Mammary epithelial cell (primary cell): ENCODE data around the gene HYDIN.
"Not testable (repeated sequence)": the region's sequence is repeated elsewhere in the genome, so short reads cannot be mapped to it uniquely, and the experiment has no call there.

Experiments used
- CTCF ChIP-seq, 2 donors: IDR thresholded peaks in 1 of 2; conservative IDR thresholded peaks in 1 of 2; 2 replicates each; pipeline ENCODE4 v1.5.1; 2011 to 2012; ENCODE audit warnings: inconsistent platforms in 2 of 2, low read length in 2 of 2, mild to moderate bottlenecking in 2 of 2, control low read depth in 1 of 2, low read depth in 1 of 2; ENCODE audit not compliant: insufficient read depth in 1 of 2; ENCODE audit errors: extremely low read depth in 1 of 2
- EZH2 ChIP-seq: IDR thresholded peaks from 2 replicates; pipeline ENCODE4 v1.6.1; 2012; ENCODE audit warnings: low read length, inconsistent platforms, borderline replicate concordance

- TF ChIP-seq CTCF (conservative IDR thresholded peaks at IDR 0.05 in 1 of 2, IDR thresholded peaks at IDR 0.05 in 1 of 2; ENCODE audit: extremely low read depth in 1 of 2, insufficient read depth in 1 of 2, low read depth in 1 of 2, low read length in 2 of 2); EZH2: not testable (repeated sequence)
Measured at GRCh38 chr16:70822734-70823133, 407.8 kb downstream of the HYDIN start.
